GM12874 (cell line): Measurements from ENCODE around the gene NUF2.

ENCODE experiments used
- CTCF ChIP-seq: IDR thresholded peaks from 2 replicates; pipeline ENCODE4 v1.5.1; 2011; ENCODE audit warnings: low read depth, mild to moderate bottlenecking, control low read depth, low read length, moderate library complexity; ENCODE audit not compliant: insufficient read depth

The NUF2 gene

DNA sequence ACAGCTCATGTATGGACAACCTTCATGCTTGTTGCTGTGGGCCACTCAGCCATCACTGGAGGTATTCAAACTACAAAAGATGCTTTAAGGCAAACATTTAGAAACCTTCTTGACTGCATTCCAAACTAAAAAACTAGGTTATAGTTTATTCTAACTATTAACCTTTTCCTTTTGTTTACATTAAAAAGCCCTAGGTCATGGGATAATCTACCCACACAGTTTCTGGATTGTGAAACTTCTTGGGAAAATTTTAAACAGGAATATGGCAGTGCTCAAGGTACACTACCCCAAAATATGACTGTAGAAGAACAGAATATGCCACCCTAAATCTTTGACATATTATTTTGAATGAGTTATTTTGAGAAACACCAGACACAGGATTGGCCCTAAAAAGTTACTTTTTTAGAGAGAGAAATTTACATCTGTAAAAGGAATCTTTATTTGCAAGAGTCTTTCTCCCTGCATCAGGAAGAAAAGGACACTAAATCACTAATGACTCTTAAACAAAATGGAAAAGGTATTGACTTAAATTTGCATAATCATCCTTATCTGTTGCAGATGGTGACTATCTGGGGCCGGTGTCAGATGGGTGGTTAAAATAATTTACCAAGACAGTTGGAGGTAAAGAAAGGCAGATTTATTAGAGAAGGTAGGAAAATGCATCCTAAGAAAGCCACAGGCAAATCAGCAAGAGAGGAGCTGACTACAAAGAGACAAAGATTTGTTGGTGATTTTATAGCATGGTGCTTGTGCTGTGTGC lies 25.1 kb upstream of the NUF2 start:
- no peak for TF ChIP-seq CTCF

GRCh38 chr1:163298365-163298764 lies 23.4 kb upstream of the NUF2 start:
- TF ChIP-seq CTCF: no peak

GRCh38 chr1:163300568-163300967 lies 21.2 kb upstream of the NUF2 start:
- TF ChIP-seq CTCF: no peak

DNA sequence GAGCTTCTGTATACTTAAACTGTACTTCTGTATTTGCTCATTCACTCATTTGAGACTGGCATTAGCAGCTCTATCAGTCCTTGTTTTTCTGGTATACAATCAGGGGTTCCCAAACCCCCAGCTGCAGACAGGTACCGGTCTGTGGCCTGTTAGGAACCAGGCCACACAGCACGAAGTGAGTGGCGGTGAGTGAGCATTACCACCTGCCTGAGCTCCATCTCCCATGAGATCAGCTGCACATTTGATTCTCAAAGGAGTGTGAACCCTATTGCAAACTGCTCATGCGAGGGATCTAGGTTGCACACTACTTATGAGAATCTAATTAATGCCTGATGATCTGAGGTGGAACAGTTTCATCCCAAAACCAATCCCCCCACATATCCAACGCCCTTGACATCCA lies 18.2 kb upstream of the NUF2 start:
- TF ChIP-seq CTCF: no peak

DNA sequence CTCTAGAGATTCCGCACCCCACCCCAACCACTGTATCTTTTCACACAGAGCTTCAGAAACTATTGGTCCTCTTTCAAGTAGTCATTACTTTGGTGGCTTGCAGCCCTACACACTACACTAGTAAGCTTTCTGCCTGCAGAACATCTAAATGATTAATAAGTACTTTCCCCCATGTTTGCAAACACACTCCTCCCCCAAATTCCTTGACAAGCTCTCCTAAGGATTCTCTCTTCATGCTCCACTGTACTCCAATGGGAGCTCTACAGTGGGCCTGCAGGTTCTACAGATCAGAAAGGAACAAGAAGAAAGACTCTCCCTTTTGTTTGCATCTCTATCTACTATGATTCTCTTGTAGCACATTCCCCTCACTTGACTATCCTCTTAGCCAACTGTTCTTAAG lies 16.3 kb upstream of the NUF2 start:
- TF ChIP-seq CTCF: no peak

GRCh38 chr1:163307479-163308171 lies 14.1 kb upstream of the NUF2 start:
- no peak for TF ChIP-seq CTCF

DNA sequence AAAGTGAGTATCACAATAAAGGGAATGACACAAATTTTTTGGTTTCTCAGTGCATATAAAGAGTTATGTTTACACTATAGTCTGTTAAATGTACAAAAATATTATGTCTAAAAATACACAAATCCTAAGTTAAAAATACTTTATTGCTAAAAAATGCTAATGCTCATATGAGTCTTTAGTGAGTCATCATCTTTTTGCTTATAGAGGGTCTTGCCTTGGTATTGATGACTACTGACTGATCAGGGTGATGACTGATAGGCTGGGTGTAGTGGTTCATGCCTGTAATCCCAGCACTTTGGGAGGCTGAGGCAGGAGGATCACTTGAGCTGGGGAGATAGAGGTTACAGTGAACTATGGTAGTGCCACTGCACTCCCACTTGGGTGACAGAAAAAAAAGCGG lies 12.9 kb upstream of the NUF2 start:
- TF ChIP-seq CTCF: no peak
